ENCODE data around the gene PCDHGA11. TPM values are rescaled to one million over a fixed set of nuclear protein-coding genes. Genes with fewer than 3 reads are reported as not detected.

Gene PCDHGA11
- total and polyA plus RNA-seq, 8 donors = 0.23 to 2.6 (median 1.4) TPM

DNA sequence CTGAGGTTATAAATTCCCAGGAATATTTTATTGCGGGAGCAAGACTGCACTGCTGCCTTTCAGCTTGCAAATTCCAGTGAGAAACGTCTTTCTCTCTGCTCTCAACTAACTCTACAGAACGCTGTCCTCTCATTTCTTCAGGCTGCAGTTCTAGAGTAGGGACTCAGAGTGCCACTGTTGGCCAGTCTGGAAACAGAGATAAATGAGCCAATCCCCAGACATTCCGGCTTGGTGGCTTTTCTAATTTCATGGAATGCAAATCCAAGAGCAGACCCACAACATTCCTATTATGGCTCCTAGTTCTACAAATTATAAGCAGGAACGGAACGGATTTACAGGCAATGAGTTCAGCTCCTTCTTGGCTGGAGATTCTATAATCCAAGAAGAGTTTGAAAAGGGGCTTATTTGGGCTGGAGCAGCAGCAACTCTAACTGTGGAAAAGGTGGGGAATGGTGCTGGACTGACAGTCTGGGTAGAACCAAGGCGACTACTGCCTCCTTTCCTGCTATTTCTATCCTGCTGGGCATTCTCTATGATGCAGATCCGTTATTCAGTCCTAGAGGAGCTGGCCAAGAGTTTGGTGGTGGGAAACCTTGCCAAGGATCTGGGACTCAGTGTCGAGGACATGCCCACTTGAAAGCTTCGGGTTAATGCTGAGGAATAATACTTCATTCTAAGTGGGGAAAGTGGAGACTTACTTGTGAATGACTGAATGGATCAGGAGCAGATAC, 18.7 kb downstream of the PCDHGA11 start:
- Histone ChIP-seq H3K4me3 (no peak overlapping the region), H3K36me3 (no peaks in the 10 kb centered on the region), H3K4me1 (no peaks in the 10 kb centered on the region), H3K27ac (no peak overlapping the region), H3K27me3 (no peaks in the 10 kb centered on the region), H3K9me3 (no peaks in the 10 kb centered on the region)
- FAIRE-seq (no peak), ATAC-seq (no peak), DNase-seq (no peak)
- TF ChIP-seq, protein P1, sequence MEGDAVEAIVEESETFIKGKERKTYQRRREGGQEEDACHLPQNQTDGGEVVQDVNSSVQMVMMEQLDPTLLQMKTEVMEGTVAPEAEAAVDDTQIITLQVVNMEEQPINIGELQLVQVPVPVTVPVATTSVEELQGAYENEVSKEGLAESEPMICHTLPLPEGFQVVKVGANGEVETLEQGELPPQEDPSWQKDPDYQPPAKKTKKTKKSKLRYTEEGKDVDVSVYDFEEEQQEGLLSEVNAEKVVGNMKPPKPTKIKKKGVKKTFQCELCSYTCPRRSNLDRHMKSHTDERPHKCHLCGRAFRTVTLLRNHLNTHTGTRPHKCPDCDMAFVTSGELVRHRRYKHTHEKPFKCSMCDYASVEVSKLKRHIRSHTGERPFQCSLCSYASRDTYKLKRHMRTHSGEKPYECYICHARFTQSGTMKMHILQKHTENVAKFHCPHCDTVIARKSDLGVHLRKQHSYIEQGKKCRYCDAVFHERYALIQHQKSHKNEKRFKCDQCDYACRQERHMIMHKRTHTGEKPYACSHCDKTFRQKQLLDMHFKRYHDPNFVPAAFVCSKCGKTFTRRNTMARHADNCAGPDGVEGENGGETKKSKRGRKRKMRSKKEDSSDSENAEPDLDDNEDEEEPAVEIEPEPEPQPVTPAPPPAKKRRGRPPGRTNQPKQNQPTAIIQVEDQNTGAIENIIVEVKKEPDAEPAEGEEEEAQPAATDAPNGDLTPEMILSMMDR (IDR thresholded peaks at IDR 0.05) = no peak
- WGBS, 2 donors = 61 to 70% methylated on average over 10 of the region's 10 CpGs
- intact Hi-C loops (cut with DNase I) = no loop called here

DNA sequence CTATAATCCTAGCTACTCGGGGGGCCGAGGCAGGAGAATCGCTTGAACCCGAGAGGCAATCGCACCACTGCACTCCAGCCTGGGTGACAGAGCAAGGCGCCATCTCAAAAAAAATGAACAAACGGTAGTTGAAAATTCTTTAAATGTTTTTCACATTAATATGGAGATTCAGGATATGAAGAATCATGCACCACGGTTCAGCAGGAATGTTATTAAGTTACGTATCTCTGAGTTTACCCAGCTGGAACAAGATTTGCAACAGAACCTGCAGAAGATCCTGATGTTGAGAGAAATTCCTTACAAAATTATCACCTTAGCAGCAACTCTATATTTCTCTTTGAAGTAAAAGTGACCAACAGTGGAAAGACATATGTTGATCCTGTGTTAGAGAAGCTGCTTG, 19.5 kb downstream of the PCDHGA11 start:
- Histone ChIP-seq H3K36me3 (no peaks in the 10 kb centered on the region), H3K9me3 (no peaks in the 10 kb centered on the region), H3K4me1 (no peaks in the 10 kb centered on the region), H3K27ac (no peak overlapping the region), H3K27me3 (no peaks in the 10 kb centered on the region), H3K4me3 (no peak overlapping the region)
- intact Hi-C loops (cut with DNase I) = no loop called here
- ATAC-seq (no peak), FAIRE-seq (no peak), DNase-seq (no peak)
- 92 to 94% methylated on average over 9 of the region's 9 CpGs for WGBS, 2 donors
- TF ChIP-seq, protein P1 (IDR thresholded peaks at IDR 0.05) = no peak

- DNase-seq = peak in 1 of 6 donors; percentile 32
- ATAC-seq = no peak
- no peaks in the 10 kb centered on the region for H3K36me3 ChIP-seq
- no peaks in the 10 kb centered on the region for H3K4me1 ChIP-seq
- 39 to 45% methylated on average over 50 of the region's 50 CpGs for WGBS, 2 donors
- no peak overlapping the region for H3K4me3 ChIP-seq
- TF ChIP-seq, protein P1 (IDR thresholded peaks at IDR 0.05) = no peak
- intact Hi-C loops (cut with DNase I) = no loop called here
- FAIRE-seq = no peak
- H3K9me3 ChIP-seq = no peaks in the 10 kb centered on the region
- no peak overlapping the region for H3K27ac ChIP-seq
- no peaks in the 10 kb centered on the region for H3K27me3 ChIP-seq
Measured at GRCh38 chr5:141441571-141442170, 20.8 kb downstream of the PCDHGA11 start.

GRCh38 chr5:141465351-141465750, 44.5 kb downstream of the PCDHGA11 start:
- Histone ChIP-seq H3K9me3 (no peaks in the 10 kb centered on the region), H3K27ac (no peak overlapping the region), H3K27me3 (no peaks in the 10 kb centered on the region), H3K36me3 (no peaks in the 10 kb centered on the region), H3K4me1 (no peaks in the 10 kb centered on the region), H3K4me3 (no peak overlapping the region)
- no peak for FAIRE-seq
- TF ChIP-seq, protein P1 (IDR thresholded peaks at IDR 0.05) = no peak
- ATAC-seq = no peak
- intact Hi-C loops (cut with DNase I) = no loop called here
- WGBS, 2 donors = 99 to 100% methylated on average over 3 of the region's 3 CpGs
- no peak for DNase-seq

Other genes with a start within 250 kb of the PCDHGA11 start
Only the 30 nearest of the 37 such genes appear.
- 1 to 10 TPM; 1.3 to 2.5 (median 1.5) TPM for gene PCDHB12, start 212.3 kb upstream of the PCDHGA11 start, total RNA-seq
- gene PCDHB12, start 212.3 kb upstream of the PCDHGA11 start, polyA plus RNA-seq = 1 to 10 TPM in 1 of 2 donors, under 1 TPM in 1; 0.46 to 1.3 TPM
- 1 to 10 TPM; 2.4 to 3.3 (median 3.0) TPM for gene PCDHB13, start 207.1 kb upstream of the PCDHGA11 start, total RNA-seq
- 1 to 10 TPM; 1.2 to 1.9 TPM for gene PCDHB13, start 207.1 kb upstream of the PCDHGA11 start, polyA plus RNA-seq
- gene PCDHB14, start 197.7 kb upstream of the PCDHGA11 start, total RNA-seq = 1 to 10 TPM; 1.9 to 2.7 (median 2.1) TPM
- gene PCDHB14, start 197.7 kb upstream of the PCDHGA11 start, polyA plus RNA-seq = 1 to 10 TPM; 2.8 to 2.9 TPM
- 1 to 10 TPM; 1.7 to 2.6 (median 2.4) TPM for gene PCDHB15, start 175.7 kb upstream of the PCDHGA11 start, total RNA-seq
- gene PCDHB15, start 175.7 kb upstream of the PCDHGA11 start, polyA plus RNA-seq = 1 to 10 TPM; 1.8 to 2.8 TPM
- under 1 TPM in 5 of 6 donors, not detected in 1; 0.14 to 0.69 (median 0.19) TPM for gene SLC25A2, start 117.0 kb upstream of the PCDHGA11 start, total RNA-seq
- under 1 TPM in 1 of 2 donors, not detected in 1; 0.30 TPM for gene SLC25A2, start 117.0 kb upstream of the PCDHGA11 start, polyA plus RNA-seq
- 10 to 100 TPM; 17.7 to 40.2 (median 22.7) TPM for gene TAF7, start 100.3 kb upstream of the PCDHGA11 start, total RNA-seq
- 10 to 100 TPM; 16.6 to 47.4 TPM for gene TAF7, start 100.3 kb upstream of the PCDHGA11 start, polyA plus RNA-seq
- gene PCDHGA1, start 90.5 kb upstream of the PCDHGA11 start, total RNA-seq = under 1 TPM; 0.22 to 0.67 (median 0.40) TPM
- gene PCDHGA1, start 90.5 kb upstream of the PCDHGA11 start, polyA plus RNA-seq = under 1 TPM; 0.19 to 0.33 TPM
- 1 to 10 TPM in 5 of 6 donors, under 1 TPM in 1; 0.75 to 2.1 (median 1.5) TPM for gene PCDHGA2, start 82.3 kb upstream of the PCDHGA11 start, total RNA-seq
- gene PCDHGA2, start 82.3 kb upstream of the PCDHGA11 start, polyA plus RNA-seq = under 1 TPM; 0.46 to 0.94 TPM
- gene PCDHGA3, start 77.2 kb upstream of the PCDHGA11 start, total RNA-seq = 1 to 10 TPM in 5 of 6 donors, under 1 TPM in 1; 0.98 to 2.4 (median 1.7) TPM
- under 1 TPM; 0.52 to 0.87 TPM for gene PCDHGA3, start 77.2 kb upstream of the PCDHGA11 start, polyA plus RNA-seq
- gene PCDHGB1, start 71.0 kb upstream of the PCDHGA11 start, total RNA-seq = 1 to 10 TPM; 1.5 to 3.2 (median 1.9) TPM
- 1 to 10 TPM in 1 of 2 donors, under 1 TPM in 1; 0.31 to 1.1 TPM for gene PCDHGB1, start 71.0 kb upstream of the PCDHGA11 start, polyA plus RNA-seq
- 1 to 10 TPM; 1.8 to 2.9 (median 2.2) TPM for gene PCDHGA4, start 66.0 kb upstream of the PCDHGA11 start, total RNA-seq
- gene PCDHGA4, start 66.0 kb upstream of the PCDHGA11 start, polyA plus RNA-seq = 1 to 10 TPM in 1 of 2 donors, under 1 TPM in 1; 0.61 to 1.0 TPM
- gene PCDHGB2, start 61.1 kb upstream of the PCDHGA11 start, total RNA-seq = 1 to 10 TPM; 1.8 to 2.8 (median 2.2) TPM
- 1 to 10 TPM in 1 of 2 donors, under 1 TPM in 1; 0.63 to 1.1 TPM for gene PCDHGB2, start 61.1 kb upstream of the PCDHGA11 start, polyA plus RNA-seq
- 1 to 10 TPM; 1.2 to 2.1 (median 1.6) TPM for gene PCDHGA5, start 56.9 kb upstream of the PCDHGA11 start, total RNA-seq
- 1 to 10 TPM in 1 of 2 donors, under 1 TPM in 1; 0.40 to 1.1 TPM for gene PCDHGA5, start 56.9 kb upstream of the PCDHGA11 start, polyA plus RNA-seq
- 1 to 10 TPM; 1.7 to 3.0 (median 2.3) TPM for gene PCDHGB3, start 50.8 kb upstream of the PCDHGA11 start, total RNA-seq
- under 1 TPM; 0.59 to 0.99 TPM for gene PCDHGB3, start 50.8 kb upstream of the PCDHGA11 start, polyA plus RNA-seq
- gene PCDHGA6, start 47.2 kb upstream of the PCDHGA11 start, total RNA-seq = 1 to 10 TPM; 1.4 to 3.1 (median 2.0) TPM
- 1 to 10 TPM; 1.1 to 1.4 TPM for gene PCDHGA6, start 47.2 kb upstream of the PCDHGA11 start, polyA plus RNA-seq
- 1 to 10 TPM; 1.2 to 2.0 (median 1.7) TPM for gene PCDHGA7, start 38.3 kb upstream of the PCDHGA11 start, total RNA-seq
- gene PCDHGA7, start 38.3 kb upstream of the PCDHGA11 start, polyA plus RNA-seq = 1 to 10 TPM in 1 of 2 donors, under 1 TPM in 1; 0.92 to 1.3 TPM
- 1 to 10 TPM; 1.5 to 3.1 (median 1.9) TPM for gene PCDHGB4, start 33.4 kb upstream of the PCDHGA11 start, total RNA-seq
- under 1 TPM; 0.56 to 0.65 TPM for gene PCDHGB4, start 33.4 kb upstream of the PCDHGA11 start, polyA plus RNA-seq
- gene PCDHGA8, start 28.4 kb upstream of the PCDHGA11 start, total RNA-seq = 1 to 10 TPM in 2 of 6 donors, under 1 TPM in 4; 0.72 to 1.1 (median 0.91) TPM
- under 1 TPM; 0.12 to 0.49 TPM for gene PCDHGA8, start 28.4 kb upstream of the PCDHGA11 start, polyA plus RNA-seq
- gene PCDHGB5, start 23.1 kb upstream of the PCDHGA11 start, total RNA-seq = 1 to 10 TPM; 4.0 to 7.9 (median 5.4) TPM
- gene PCDHGB5, start 23.1 kb upstream of the PCDHGA11 start, polyA plus RNA-seq = 1 to 10 TPM; 1.1 to 1.4 TPM
- gene PCDHGA9, start 18.3 kb upstream of the PCDHGA11 start, total RNA-seq = 1 to 10 TPM; 1.4 to 3.0 (median 2.3) TPM
- 1 to 10 TPM in 1 of 2 donors, under 1 TPM in 1; 0.31 to 1.3 TPM for gene PCDHGA9, start 18.3 kb upstream of the PCDHGA11 start, polyA plus RNA-seq
- gene PCDHGB6, start 13.0 kb upstream of the PCDHGA11 start, total RNA-seq = 1 to 10 TPM; 1.7 to 4.0 (median 2.6) TPM
- 1 to 10 TPM in 1 of 2 donors, under 1 TPM in 1; 0.63 to 1.1 TPM for gene PCDHGB6, start 13.0 kb upstream of the PCDHGA11 start, polyA plus RNA-seq
- 1 to 10 TPM; 1.2 to 3.1 (median 2.1) TPM for gene PCDHGA10, start 8.1 kb upstream of the PCDHGA11 start, total RNA-seq
- under 1 TPM; 0.26 to 0.95 TPM for gene PCDHGA10, start 8.1 kb upstream of the PCDHGA11 start, polyA plus RNA-seq
- gene PCDHGB7, start 3.4 kb upstream of the PCDHGA11 start, total RNA-seq = 1 to 10 TPM; 3.3 to 5.6 (median 3.9) TPM
- gene PCDHGB7, start 3.4 kb upstream of the PCDHGA11 start, polyA plus RNA-seq = 1 to 10 TPM; 1.0 to 1.1 TPM
- gene PCDHGA12, start 9.5 kb downstream of the PCDHGA11 start, total RNA-seq = 1 to 10 TPM; 1.2 to 2.3 (median 1.6) TPM
- 1 to 10 TPM in 1 of 2 donors, under 1 TPM in 1; 0.33 to 1.2 TPM for gene PCDHGA12, start 9.5 kb downstream of the PCDHGA11 start, polyA plus RNA-seq
- gene PCDHGC3, start 54.9 kb downstream of the PCDHGA11 start, total RNA-seq = 10 to 100 TPM in 5 of 6 donors, 1 to 10 TPM in 1; 9.1 to 25.3 (median 16.7) TPM
- 10 to 100 TPM; 20.0 to 23.1 TPM for gene PCDHGC3, start 54.9 kb downstream of the PCDHGA11 start, polyA plus RNA-seq
- gene PCDHGC4, start 64.0 kb downstream of the PCDHGA11 start, total RNA-seq = 1 to 10 TPM in 3 of 6 donors, under 1 TPM in 3; 0.41 to 1.4 (median 0.91) TPM
- under 1 TPM; 0.35 to 0.65 TPM for gene PCDHGC4, start 64.0 kb downstream of the PCDHGA11 start, polyA plus RNA-seq
- gene PCDHGC5, start 68.0 kb downstream of the PCDHGA11 start, total RNA-seq = under 1 TPM; 0.17 to 0.98 (median 0.76) TPM
- under 1 TPM; 0.09 to 0.61 TPM for gene PCDHGC5, start 68.0 kb downstream of the PCDHGA11 start, polyA plus RNA-seq
- 10 to 100 TPM; 41.1 to 72.7 (median 61.0) TPM for gene DIAPH1, start 197.9 kb downstream of the PCDHGA11 start, total RNA-seq
- 10 to 100 TPM; 28.9 to 41.2 TPM for gene DIAPH1, start 197.9 kb downstream of the PCDHGA11 start, polyA plus RNA-seq
- 10 to 100 TPM; 17.8 to 28.5 (median 26.0) TPM for gene HDAC3, start 215.8 kb downstream of the PCDHGA11 start, total RNA-seq
- 10 to 100 TPM; 30.5 to 68.9 TPM for gene HDAC3, start 215.8 kb downstream of the PCDHGA11 start, polyA plus RNA-seq
- gene RELL2, start 215.9 kb downstream of the PCDHGA11 start, total RNA-seq = 1 to 10 TPM in 3 of 6 donors, under 1 TPM in 3; 0.67 to 2.2 (median 1.1) TPM
- gene RELL2, start 215.9 kb downstream of the PCDHGA11 start, polyA plus RNA-seq = 1 to 10 TPM; 7.1 to 9.0 TPM